Neural progenitor cell (in vitro differentiated cells): ENCODE data around the gene CCNY.

Experiments
- CTCF ChIP-seq: fragments of 200-600 bp; sonication (generic); IDR thresholded peaks from 2 replicates; pipeline ENCODE4 v1.5.1; 2017; ENCODE audit warnings: antibody characterized with exemption, mild to moderate bottlenecking
- EZH2 ChIP-seq: fragments of 200-600 bp; sonication (generic); IDR thresholded peaks from 2 replicates; pipeline ENCODE4 v1.6.1; 2017; ENCODE audit warnings: antibody characterized with exemption, mild to moderate bottlenecking, moderate library complexity
- EZH2phosphoT487 ChIP-seq: fragments of 200-600 bp; sonication (generic); IDR thresholded peaks from 2 replicates; pipeline ENCODE4 v1.6.1; 2017; ENCODE audit warnings: antibody characterized with exemption

- TF ChIP-seq CTCF (no peak), EZH2 (no peak), EZH2phosphoT487 (no peak)
These were observed 72.8 kb downstream of the CCNY start for GRCh38 chr10:35409094-35409582.
